Muscle of leg (tissue), 11 donors: ENCODE results near the gene SC5D. TPM values are rescaled to one million over a fixed set of nuclear protein-coding genes. Genes with fewer than 3 reads are reported as not detected.
A peak's percentile ranks its signal among the peaks of the same experiment; 100 is the strongest.

Experiments used
- DNase-seq: peaks from one replicate; pipeline ENCODE4 v3.0.0; 2013
- H3K27ac ChIP-seq: one replicate; pipeline ENCODE4 v1.5.1; 2013; ENCODE audit warnings: mild to moderate bottlenecking, low read length, control low read depth
- H3K27me3 ChIP-seq: one replicate; pipeline ENCODE4 v1.6.1; 2013; ENCODE audit warnings: low read length; ENCODE audit not compliant: control insufficient read depth, insufficient read depth
- H3K36me3 ChIP-seq: one replicate; pipeline ENCODE4 v1.6.1; 2013; ENCODE audit warnings: low read length; ENCODE audit not compliant: control insufficient read depth, insufficient read depth
- H3K4me1 ChIP-seq: one replicate; pipeline ENCODE4 v1.6.1; 2013; ENCODE audit warnings: low read length; ENCODE audit not compliant: control insufficient read depth, insufficient read depth
- H3K4me3 ChIP-seq: one replicate; pipeline ENCODE4 v1.5.1; 2013; ENCODE audit warnings: low read length, control low read depth
- H3K9me3 ChIP-seq: replicated peaks from 2 replicates; pipeline ENCODE4 v1.6.1; 2013; ENCODE audit warnings: low read depth, low read length; ENCODE audit not compliant: control insufficient read depth
- whole genome bisulfite sequencing: methylation state at CpG from one replicate; pipeline ENCODE4 v1.1.5; 2013; ENCODE audit warnings: missing lambda C conversion rate; ENCODE audit not compliant: insufficient coverage; 5-methylcytosine and 5-hydroxymethylcytosine counted together
- polyA plus RNA-seq, 8 donors: library from polyadenylated mRNA; unstranded; fragments of 120-200 nt; gene quantifications; one replicate each; pipeline versions ENCODE4 v1.2.1 to v1.2.3, GENCODE V29; 2013; ENCODE audit warnings: inconsistent platforms in 1 of 8, low replicate concordance in 1 of 8; ENCODE audit not compliant: insufficient read length in 8 of 8, insufficient read depth in 1 of 8
- total RNA-seq: library from RNA; stranded (reverse); fragments of 120-200 nt; gene quantifications from one replicate; pipeline ENCODE4 v1.2.4, GENCODE V29; 2013

SC5D gene
- total and polyA plus RNA-seq, 9 donors, result 15.6 to 38.0 (median 29.4) TPM

DNA sequence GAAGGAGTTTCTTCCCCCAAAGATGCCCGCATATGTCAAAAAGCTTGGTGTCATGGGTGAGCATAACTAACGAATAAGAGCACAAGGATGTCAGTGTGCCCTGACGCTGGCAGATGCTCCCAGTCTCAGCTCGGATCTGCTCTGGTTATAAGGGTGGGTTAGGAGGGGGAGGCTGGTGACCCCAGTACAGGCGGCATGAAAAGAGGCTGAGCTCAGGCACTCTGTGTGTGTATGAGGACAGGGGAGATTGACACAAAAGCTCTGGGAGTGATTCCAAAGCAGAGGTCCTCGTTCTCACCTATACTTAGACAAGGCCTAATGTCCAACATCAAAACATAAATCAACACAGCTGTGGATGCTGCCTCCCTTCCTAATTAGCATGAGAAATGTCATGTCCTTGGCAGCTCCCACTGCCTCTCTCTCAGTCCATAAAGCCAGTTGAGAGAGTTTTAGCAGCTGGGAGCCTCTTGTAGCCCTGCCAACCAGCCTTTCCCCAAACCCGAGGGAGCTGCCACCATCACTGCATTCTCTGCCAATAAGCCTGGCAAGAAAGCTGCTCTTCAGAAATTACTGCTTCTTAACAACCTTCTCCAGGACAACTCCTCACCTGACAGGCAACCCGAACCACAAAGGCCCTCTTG lies 59.8 kb downstream of the SC5D start:
- no peaks in the 10 kb centered on the region for H3K9me3 ChIP-seq
- DNase-seq, result peak; percentile 80
- peaks cover 45% of the 10 kb centered on the region for H3K4me1 ChIP-seq
- H3K27ac ChIP-seq, result peak overlapping the region; percentile 49
- 38% methylated on average over 5 of the region's 8 CpGs for WGBS
- no peaks in the 10 kb centered on the region for H3K27me3 ChIP-seq
- H3K36me3 ChIP-seq, result no peaks in the 10 kb centered on the region
- H3K4me3 ChIP-seq, result no peak overlapping the region

DNA sequence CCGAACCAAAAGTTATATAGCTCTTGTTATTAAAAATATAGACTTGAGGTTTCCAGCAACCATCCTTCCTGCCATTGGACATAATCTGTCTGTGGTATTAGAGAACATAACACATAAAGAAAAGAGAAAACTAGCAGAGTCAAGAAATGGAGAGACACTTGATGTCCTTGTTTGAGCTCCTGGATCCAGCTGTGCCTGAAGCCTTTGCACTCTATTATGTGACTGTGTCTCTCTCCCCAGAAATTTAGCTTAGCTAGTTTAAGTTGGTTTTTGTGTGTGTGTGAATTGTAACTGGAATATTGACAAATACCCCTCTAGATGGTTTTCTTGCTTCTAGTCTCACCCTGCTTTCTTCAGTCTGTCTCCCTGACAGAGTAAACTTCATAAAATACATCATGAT lies 61.6 kb downstream of the SC5D start:
- Histone ChIP-seq H3K9me3 (no peaks in the 10 kb centered on the region), H3K27me3 (no peaks in the 10 kb centered on the region), H3K36me3 (no peaks in the 10 kb centered on the region), H3K4me3 (no peak overlapping the region), H3K4me1 (peaks cover 33% of the 10 kb centered on the region), H3K27ac (no peak overlapping the region)
- DNase-seq, result no peak
- WGBS, result no CpG with 5 or more reads among the region's 1 CpG

- DNase-seq, result no peak
- H3K9me3 ChIP-seq, result no peaks in the 10 kb centered on the region
- H3K27me3 ChIP-seq, result peaks cover 2% of the 10 kb centered on the region
- no peak overlapping the region for H3K4me3 ChIP-seq
- WGBS, result 55% methylated on average over 1 of the region's 3 CpGs
- no peak overlapping the region for H3K27ac ChIP-seq
- H3K36me3 ChIP-seq, result no peaks in the 10 kb centered on the region
- peaks cover 17% of the 10 kb centered on the region for H3K4me1 ChIP-seq
These were observed 63.8 kb downstream of the SC5D start for GRCh38 chr11:121356357-121356756.

Other genes with a start within 250 kb of the SC5D start
- gene TECTA, start 191.5 kb upstream of the SC5D start, total RNA-seq, result 0.89 TPM
- 1 to 10 TPM; 1.0 to 1.7 (median 1.4) TPM for gene TECTA, start 191.5 kb upstream of the SC5D start, polyA plus RNA-seq
- 1.5 TPM for gene SORL1, start 159.5 kb downstream of the SC5D start, total RNA-seq
- 1 to 10 TPM; 1.0 to 3.1 (median 2.0) TPM for gene SORL1, start 159.5 kb downstream of the SC5D start, polyA plus RNA-seq